GM12878 (cell line): Measurements from ENCODE around the gene BNC2. TPM values are rescaled to one million over a fixed set of nuclear protein-coding genes. Genes with fewer than 3 reads are reported as not detected.

Experiments
- ATAC-seq: fragments of 200-7000 bp; cut with Tn5 transposase; 3 replicates; pipeline ENCODE4 v1.9.1; 2020; ENCODE audit warnings: mild to moderate bottlenecking, moderate library complexity
- BruUV-seq: library from RNA; stranded (reverse); fragments of 400-500 nt; replicated peaks from 2 replicates; lab custom pipeline; 2021; lab: Mats Ljungman, UMichigan
- CTCF ChIA-PET: fragments of 300-600 bp; sonication (Branson Sonifier 250); formaldehyde crosslinking; extraction: SDS; loops from one replicate; lab custom pipeline; 2021; ENCODE audit warnings: inconsistent platforms; lab: Yijun Ruan, JAX
- POLR2A ChIA-PET: fragments of 350-600 bp; formaldehyde crosslinking; extraction: SDS; loops from one replicate; lab custom pipeline; 2021; ENCODE audit warnings: inconsistent platforms; lab: Charles Lee
- RAD21 ChIA-PET: fragments of 300-600 bp; sonication (Branson Sonifier 250); formaldehyde crosslinking; loops from one replicate; lab custom pipeline; 2023; ENCODE audit warnings: antibody characterized with exemption; ENCODE audit not compliant: unreplicated experiment; lab: Charles Lee
- SMC1A ChIA-PET: fragments of 300-600 bp; sonication (Branson Sonifier 250); formaldehyde crosslinking; loops from one replicate; lab custom pipeline; 2023; ENCODE audit not compliant: unreplicated experiment, uncharacterized antibody; lab: Charles Lee
- DNase-seq: peaks from one replicate; pipeline ENCODE4 v3.0.0-alpha.2; 2011; ENCODE audit warnings: low read depth, low spot score
- FAIRE-seq: peaks from 3 replicates; lab custom pipeline; 2011; peaks lifted over from hg19 to GRCh38; lab: Jason Lieb, UNC
- H2AFZ ChIP-seq: 2 replicates; pipeline ENCODE4 v1.6.0; 2011; ENCODE audit warnings: low read depth, low read length, control low read depth; ENCODE audit not compliant: control insufficient read depth
- H3K27ac ChIP-seq: 2 replicates; pipeline ENCODE4 v1.5.1; 2011; ENCODE audit warnings: control low read depth; ENCODE audit not compliant: control insufficient read depth, insufficient read depth
- H3K27me3 ChIP-seq, 2 experiments: replicated peaks in 1 of 2; 2 replicates each; pipeline versions ENCODE4 v1.6.0 to v1.6.1; 2011; ENCODE audit warnings: low read length in 1 of 2; ENCODE audit not compliant: control insufficient read depth in 2 of 2, insufficient read depth in 2 of 2
- H3K36me3 ChIP-seq, 2 experiments: 2 replicates each; pipeline ENCODE4 v1.5.1; 2011; ENCODE audit warnings: low read length in 1 of 2; ENCODE audit not compliant: control insufficient read depth in 2 of 2, insufficient read depth in 2 of 2
- H3K4me1 ChIP-seq: 2 replicates; pipeline ENCODE4 v1.6.1; 2011; ENCODE audit warnings: mild to moderate bottlenecking, low read length, moderate library complexity, mixed read lengths; ENCODE audit not compliant: control insufficient read depth, insufficient read depth
- H3K4me2 ChIP-seq: 2 replicates; pipeline ENCODE4 v1.6.0; 2011; ENCODE audit warnings: control low read depth; ENCODE audit not compliant: control insufficient read depth, insufficient read depth
- H3K4me3 ChIP-seq: fragments of 200-600 bp; sonication (generic); 2 replicates; pipeline ENCODE4 v1.5.1; 2016
- H3K79me2 ChIP-seq: 2 replicates; pipeline ENCODE4 v1.6.0; 2011; ENCODE audit warnings: low read length; ENCODE audit not compliant: control insufficient read depth, insufficient read depth
- H3K9ac ChIP-seq: 2 replicates; pipeline ENCODE4 v1.8.0; 2011; ENCODE audit warnings: low read length, control low read depth, mixed read lengths; ENCODE audit not compliant: control insufficient read depth, insufficient read depth
- H3K9me3 ChIP-seq: replicated peaks from 3 replicates; pipeline ENCODE4 v1.5.1; 2011; ENCODE audit warnings: mild to moderate bottlenecking, low read length; ENCODE audit not compliant: control insufficient read depth, insufficient read depth
- H4K20me1 ChIP-seq: 2 replicates; pipeline ENCODE4 v1.6.0; 2011; ENCODE audit not compliant: control insufficient read depth, insufficient read depth
- CHD1 ChIP-seq: IDR thresholded peaks from 2 replicates; pipeline ENCODE4 v1.6.1; 2012; ENCODE audit warnings: low read depth, low read length, improper control_type of control experiment
- MAX ChIP-seq: IDR thresholded peaks from 2 replicates; pipeline ENCODE4 v1.6.1; 2012; ENCODE audit warnings: low read depth, low read length, improper control_type of control experiment
- NFXL1 ChIP-seq: fragments of 450-650 bp; IDR thresholded peaks from 2 replicates; pipeline ENCODE4 v1.6.1; 2017; ENCODE audit warnings: antibody characterized with exemption, mild to moderate bottlenecking, borderline replicate concordance
- NKRF ChIP-seq: fragments of 450-650 bp; conservative IDR thresholded peaks from 2 replicates; pipeline ENCODE4 v1.6.1; 2017; ENCODE audit warnings: mild to moderate bottlenecking, moderate library complexity
- PRDM15 ChIP-seq: fragments of 450-650 bp; formaldehyde crosslinking; IDR thresholded peaks from 2 replicates; pipeline ENCODE4 v1.4.0; 2020; ENCODE audit warnings: mild to moderate bottlenecking, moderate library complexity
- RELB ChIP-seq: fragments of 450-650 bp; IDR thresholded peaks from 2 replicates; pipeline ENCODE4 v1.6.1; 2017; ENCODE audit warnings: low read depth, mild to moderate bottlenecking, moderate library complexity
- ZNF384 ChIP-seq: IDR thresholded peaks from 2 replicates; pipeline ENCODE4 v1.6.1; 2012; ENCODE audit warnings: low read depth, mild to moderate bottlenecking, low read length, improper control_type of control experiment, borderline replicate concordance
- in situ Hi-C: fragments of 300-500 bp; cut with MboI; formaldehyde crosslinking; loops from 9 replicates; pipeline ENCODE4 v1.14.3; 2018; ENCODE audit warnings: mixed read lengths
- intact Hi-C: fragments of 100-400 bp; cut with micrococcal nuclease; formaldehyde crosslinking; loops from one replicate; pipeline ENCODE4 v1.14.2; 2022; ENCODE audit not compliant: unreplicated experiment
- polyA plus RNA-seq, 11 experiments: library from polyadenylated mRNA; depleted of rRNA in 4 of 11; unstranded in 6 of 11; stranded (reverse) in 5 of 11; fragments of >200 nt; fragmentation: Nextera tagmentation in 4 of 11; fragmentation: Illumina TruSeq in 1 of 11; extraction: Ambion mirVana in 4 of 11; extraction: Trizol in 1 of 11; gene quantifications; 1 replicate in 1 of 11; 2 replicates in 10 of 11; pipeline versions ENCODE4 v1.2.1 to v1.2.3, GENCODE V29; 2011 to 2016; ENCODE audit warnings: inconsistent platforms in 2 of 11, missing spikeins in 2 of 11, low read depth in 1 of 11
- total RNA-seq, 4 experiments: library from RNA; depleted of rRNA in 3 of 4; stranded (reverse); fragments of >200 nt in 3 of 4; fragmentation: Illumina TruSeq in 1 of 4; extraction: Trizol in 1 of 4; gene quantifications; 2 replicates each; pipeline versions ENCODE4 v1.2.1 to v1.2.3, GENCODE V29; 2013 to 2021

BNC2 gene
- total and polyA plus RNA-seq, 10 of the 15 experiments (the other 5 are each of a cell fraction or from before 2014, with no cell fraction given), result 0.05 to 14.5 (median 0.26) TPM

GRCh38 chr9:16361939-16362338 is 508.5 kb downstream of the BNC2 start:
- Histone ChIP-seq H3K4me3 (no peak overlapping the region), H3K79me2 (no peaks in the 10 kb centered on the region), H2AFZ (no peak overlapping the region), H3K4me2 (no peak overlapping the region), H3K9ac (no peak overlapping the region), H3K9me3 (no peaks in the 10 kb centered on the region; the same call in 2 of the 3 replicates), H3K4me1 (no peaks in the 10 kb centered on the region), H3K27ac (no peak overlapping the region), H3K36me3 (no peaks in the 10 kb centered on the region), H4K20me1 (no peaks in the 10 kb centered on the region), H3K27me3 (no peaks in the 10 kb centered on the region)
- intact Hi-C loops (no loop called here), in situ Hi-C loops (no loop called here)
- ChIA-PET SMC1A (no interaction called here), POLR2A (no interaction called here), RAD21 (no interaction called here), CTCF (no interaction called here)
- no peak for ATAC-seq
- FAIRE-seq, result no peak
- DNase-seq, result no peak
- no TSS peak for BruUV-seq
- TF ChIP-seq CHD1 (no peak), MAX (no peak), PRDM15 (CRISPR knock-in tag) (no peak), NKRF (no peak), NFXL1 (no peak), RELB (no peak), ZNF384 (no peak)
